ENCODE data around the gene PI4KA. TPM values are rescaled to one million over a fixed set of nuclear protein-coding genes. Genes with fewer than 3 reads are reported as not detected.
"Not testable (repeated sequence)": the region's sequence is repeated elsewhere in the genome, so short reads cannot be mapped to it uniquely, and the experiment has no call there.

PI4KA gene
- total and polyA plus RNA-seq, 2 donors from 2014 or later = 37.3 to 92.8 TPM

DNA sequence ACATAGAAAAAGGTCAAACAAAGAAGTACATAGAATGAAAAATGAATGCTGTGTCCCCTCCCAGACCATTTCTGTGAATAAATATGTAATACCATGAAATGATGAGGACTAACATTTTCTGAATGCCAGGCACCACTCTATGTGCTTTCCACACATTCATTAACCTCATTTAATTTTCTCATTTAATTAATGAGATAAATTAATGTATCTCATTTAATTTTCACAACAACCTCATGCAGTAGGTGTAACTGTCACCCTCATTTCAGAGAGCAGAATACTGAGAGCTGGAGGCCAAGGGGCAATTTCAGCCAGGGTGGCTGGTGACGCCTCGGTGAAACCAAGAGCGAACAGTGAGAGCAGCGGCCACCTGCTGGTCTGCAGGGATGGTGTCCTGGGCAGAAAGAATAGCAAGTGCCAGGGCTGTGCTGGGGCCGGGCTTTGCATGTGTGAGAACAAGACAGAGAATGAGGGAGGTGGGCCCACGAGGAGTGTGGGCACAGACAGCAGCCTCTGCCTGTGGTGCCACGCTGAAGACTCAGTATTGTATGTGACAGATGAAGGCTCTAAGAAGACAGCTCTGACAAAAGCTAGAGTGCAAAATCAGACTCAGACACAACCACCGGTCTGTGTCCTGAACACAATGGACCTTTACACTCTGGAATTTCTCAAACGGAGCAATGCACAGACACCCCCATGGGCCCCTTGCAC is 86.5 kb downstream of the PI4KA start:
- Histone ChIP-seq H3K9ac (ENCODE audit: low read length in 3 of 3) (no peak overlapping the region), H3K4me3 (ENCODE audit: low read length in 3 of 3) (no peak overlapping the region), H3K4me1 (ENCODE audit: control insufficient read depth in 2 of 3, insufficient read depth in 2 of 3, low read depth in 1 of 3, low read length in 3 of 3) (no peaks in the 10 kb centered on the region), H3K27me3 (ENCODE audit: control insufficient read depth, insufficient read depth, low read length) (no peaks in the 10 kb centered on the region), H3K27ac (ENCODE audit: low read depth in 2 of 2, low read length in 2 of 2) (no peak overlapping the region), H3K9me3 (ENCODE audit: control insufficient read depth in 2 of 3, insufficient read depth in 1 of 3, low read length in 3 of 3) (no peaks in the 10 kb centered on the region), H3K36me3 (ENCODE audit: control insufficient read depth in 2 of 3, insufficient read depth in 3 of 3, low read length in 3 of 3) (peaks cover 0 to 3% (median 0%) of the 10 kb centered on the region in 3 donors)
- intact Hi-C loops (cut with DNase I) = no loop called here
- FAIRE-seq (no peak), DNase-seq (no peak)
- TF ChIP-seq, protein P1, sequence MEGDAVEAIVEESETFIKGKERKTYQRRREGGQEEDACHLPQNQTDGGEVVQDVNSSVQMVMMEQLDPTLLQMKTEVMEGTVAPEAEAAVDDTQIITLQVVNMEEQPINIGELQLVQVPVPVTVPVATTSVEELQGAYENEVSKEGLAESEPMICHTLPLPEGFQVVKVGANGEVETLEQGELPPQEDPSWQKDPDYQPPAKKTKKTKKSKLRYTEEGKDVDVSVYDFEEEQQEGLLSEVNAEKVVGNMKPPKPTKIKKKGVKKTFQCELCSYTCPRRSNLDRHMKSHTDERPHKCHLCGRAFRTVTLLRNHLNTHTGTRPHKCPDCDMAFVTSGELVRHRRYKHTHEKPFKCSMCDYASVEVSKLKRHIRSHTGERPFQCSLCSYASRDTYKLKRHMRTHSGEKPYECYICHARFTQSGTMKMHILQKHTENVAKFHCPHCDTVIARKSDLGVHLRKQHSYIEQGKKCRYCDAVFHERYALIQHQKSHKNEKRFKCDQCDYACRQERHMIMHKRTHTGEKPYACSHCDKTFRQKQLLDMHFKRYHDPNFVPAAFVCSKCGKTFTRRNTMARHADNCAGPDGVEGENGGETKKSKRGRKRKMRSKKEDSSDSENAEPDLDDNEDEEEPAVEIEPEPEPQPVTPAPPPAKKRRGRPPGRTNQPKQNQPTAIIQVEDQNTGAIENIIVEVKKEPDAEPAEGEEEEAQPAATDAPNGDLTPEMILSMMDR (IDR thresholded peaks at IDR 0.05; ENCODE audit: borderline replicate concordance, extremely low read depth, insufficient read depth) = no peak

DNA sequence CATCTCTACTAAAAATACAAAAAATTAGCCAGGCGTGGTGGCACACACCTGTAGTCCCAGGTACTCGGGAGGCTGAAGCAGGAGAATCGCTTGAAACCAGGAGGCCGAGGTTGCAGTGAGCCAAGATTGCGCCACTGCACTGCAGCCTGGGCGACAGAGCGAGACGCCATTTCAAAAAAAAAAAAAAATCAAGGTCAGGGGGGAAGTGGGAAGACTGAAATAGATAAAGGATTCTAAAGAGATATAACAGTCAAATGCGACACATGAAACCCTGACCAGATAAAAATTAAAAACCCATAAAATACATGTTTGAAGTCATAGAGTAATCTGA is 89.2 kb downstream of the PI4KA start:
- DNase-seq; H3K27ac ChIP-seq (ENCODE audit: low read depth in 2 of 2, low read length in 2 of 2); H3K9me3 ChIP-seq (ENCODE audit: control insufficient read depth in 2 of 3, insufficient read depth in 1 of 3, low read length in 3 of 3); intact Hi-C loops (cut with DNase I); H3K4me3 ChIP-seq (ENCODE audit: low read length in 3 of 3); H3K9ac ChIP-seq (ENCODE audit: low read length in 3 of 3); H3K4me1 ChIP-seq (ENCODE audit: control insufficient read depth in 2 of 3, insufficient read depth in 2 of 3, low read depth in 1 of 3, low read length in 3 of 3); H3K27me3 ChIP-seq (ENCODE audit: control insufficient read depth, insufficient read depth, low read length); FAIRE-seq: not testable (repeated sequence)
- H3K36me3 ChIP-seq (ENCODE audit: control insufficient read depth in 2 of 3, insufficient read depth in 3 of 3, low read length in 3 of 3) = peaks cover 0 to 14% (median 11%) of the 10 kb centered on the region in 3 donors

DNA sequence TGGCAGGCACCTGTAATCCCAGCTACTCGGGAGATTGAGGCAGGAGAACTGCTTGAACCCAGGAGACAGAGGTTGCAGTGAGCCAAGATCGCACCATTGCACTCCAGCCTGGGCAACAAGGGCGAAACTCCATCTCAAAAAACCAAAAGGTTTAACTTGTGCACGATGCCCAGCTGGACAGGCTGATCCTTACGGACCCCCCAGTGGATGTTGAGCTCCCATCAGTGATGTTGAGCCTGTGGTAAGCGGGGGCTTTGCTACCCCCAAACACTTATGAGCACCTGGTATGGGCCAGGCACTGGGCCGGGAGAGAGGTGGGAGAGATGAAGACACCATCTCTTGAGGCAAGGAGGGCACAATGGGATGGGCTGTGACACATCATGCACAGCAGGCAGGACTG is 92.1 kb downstream of the PI4KA start:
- Histone ChIP-seq H3K4me3 (ENCODE audit: low read length in 3 of 3) (no peak overlapping the region), H3K27ac (ENCODE audit: low read depth in 2 of 2, low read length in 2 of 2) (no peak overlapping the region), H3K9ac (ENCODE audit: low read length in 3 of 3) (no peak overlapping the region), H3K4me1 (ENCODE audit: control insufficient read depth in 2 of 3, insufficient read depth in 2 of 3, low read depth in 1 of 3, low read length in 3 of 3) (no peaks in the 10 kb centered on the region), H3K9me3 (ENCODE audit: control insufficient read depth in 2 of 3, insufficient read depth in 1 of 3, low read length in 3 of 3) (no peaks in the 10 kb centered on the region), H3K27me3 (ENCODE audit: control insufficient read depth, insufficient read depth, low read length) (no peaks in the 10 kb centered on the region), H3K36me3 (ENCODE audit: control insufficient read depth in 2 of 3, insufficient read depth in 3 of 3, low read length in 3 of 3) (peaks cover 5 to 29% (median 20%) of the 10 kb centered on the region in 3 donors)
- FAIRE-seq (no peak), DNase-seq (no peak)
- intact Hi-C loops (cut with DNase I) = no loop called here
- TF ChIP-seq, protein P1 (IDR thresholded peaks at IDR 0.05; ENCODE audit: borderline replicate concordance, extremely low read depth, insufficient read depth) = no peak

DNA sequence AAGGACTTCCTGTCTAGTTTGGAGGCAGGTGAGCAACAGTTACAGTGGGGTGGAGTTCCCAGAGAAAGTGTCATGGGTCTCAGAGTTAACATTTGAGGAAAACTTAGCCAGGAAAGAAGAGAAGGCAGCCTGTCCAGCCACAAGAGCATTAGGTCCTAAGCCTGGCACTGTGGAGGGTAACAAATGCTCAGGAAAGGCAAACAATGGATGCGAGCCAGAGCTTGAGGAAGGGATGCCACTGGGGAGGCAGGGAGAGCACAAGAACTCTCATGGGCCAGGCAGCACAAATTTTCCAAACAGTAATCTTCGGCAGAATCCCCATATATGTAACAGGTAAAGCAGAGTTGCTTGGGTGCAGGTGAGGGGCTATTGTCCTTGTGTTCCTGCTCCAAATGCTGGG is 92.7 kb downstream of the PI4KA start:
- Histone ChIP-seq H3K9ac (ENCODE audit: low read length in 3 of 3) (no peak overlapping the region), H3K9me3 (ENCODE audit: control insufficient read depth in 2 of 3, insufficient read depth in 1 of 3, low read length in 3 of 3) (no peaks in the 10 kb centered on the region), H3K27me3 (ENCODE audit: control insufficient read depth, insufficient read depth, low read length) (no peaks in the 10 kb centered on the region), H3K4me1 (ENCODE audit: control insufficient read depth in 2 of 3, insufficient read depth in 2 of 3, low read depth in 1 of 3, low read length in 3 of 3) (no peaks in the 10 kb centered on the region), H3K27ac (ENCODE audit: low read depth in 2 of 2, low read length in 2 of 2) (no peak overlapping the region), H3K36me3 (ENCODE audit: control insufficient read depth in 2 of 3, insufficient read depth in 3 of 3, low read length in 3 of 3) (peaks cover 5 to 31% (median 22%) of the 10 kb centered on the region in 3 donors), H3K4me3 (ENCODE audit: low read length in 3 of 3) (no peak overlapping the region)
- DNase-seq (no peak), FAIRE-seq (no peak)
- intact Hi-C loops (cut with DNase I) = no loop called here
- TF ChIP-seq, protein P1 (IDR thresholded peaks at IDR 0.05; ENCODE audit: borderline replicate concordance, extremely low read depth, insufficient read depth) = no peak
